Stimulated activated CD4-positive, alpha-beta T cell treated with anti-CD3 and anti-CD28 coated beads, Interleukin-12 subunit alpha, Interleukin-12 subunit beta, amount 100 ng/mL, for 48 hours (primary cell): ENCODE results near the gene SLCO3A1.

ENCODE experiments used
- DNase-seq, 3 donors: peaks; one replicate each; pipeline ENCODE4 v3.0.0-alpha.2; 2020; ENCODE audit warnings: low read depth in 2 of 3, low spot score in 1 of 3

Gene SLCO3A1

DNA sequence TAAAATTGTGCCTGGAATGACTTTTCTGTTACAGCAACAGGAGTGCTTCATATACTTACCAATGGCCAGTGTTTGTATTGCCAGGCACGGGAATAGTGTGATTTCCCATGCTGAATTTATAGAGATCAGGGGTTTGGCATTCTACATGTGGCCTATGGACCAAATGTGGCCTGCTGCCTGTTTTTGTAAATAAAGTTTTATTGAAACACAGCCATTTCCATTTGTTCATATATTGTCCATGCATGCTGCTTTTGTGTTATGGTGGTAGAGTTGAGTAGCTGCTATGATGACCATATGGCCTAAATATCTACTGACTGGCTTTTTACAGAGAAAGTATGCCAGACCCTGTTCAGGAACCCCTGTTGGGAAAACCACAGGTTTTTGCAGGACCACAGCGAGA, 55.6 kb downstream of the SLCO3A1 start:
- DNase-seq, result no peak

DNA sequence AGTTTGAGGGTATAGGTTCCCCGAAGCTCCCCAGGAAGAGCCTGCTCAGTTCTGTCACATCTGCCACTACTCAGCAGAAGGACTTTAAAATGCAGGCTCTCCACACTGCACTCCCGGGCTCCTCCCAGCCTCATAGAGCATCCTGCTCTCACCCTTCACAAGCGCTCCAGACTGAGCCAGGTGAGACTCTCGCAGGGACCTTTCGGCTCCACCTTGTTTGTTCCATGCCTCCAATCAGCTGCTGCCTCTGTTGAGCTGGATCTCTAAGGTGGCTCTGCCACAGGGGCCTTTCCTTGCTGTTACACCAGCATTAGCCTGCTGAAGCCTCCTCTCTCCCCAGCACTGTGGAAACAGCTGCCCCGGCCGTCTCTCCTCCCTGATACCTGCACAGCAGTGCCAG, 56.1 kb downstream of the SLCO3A1 start:
- no peak for DNase-seq

DNA sequence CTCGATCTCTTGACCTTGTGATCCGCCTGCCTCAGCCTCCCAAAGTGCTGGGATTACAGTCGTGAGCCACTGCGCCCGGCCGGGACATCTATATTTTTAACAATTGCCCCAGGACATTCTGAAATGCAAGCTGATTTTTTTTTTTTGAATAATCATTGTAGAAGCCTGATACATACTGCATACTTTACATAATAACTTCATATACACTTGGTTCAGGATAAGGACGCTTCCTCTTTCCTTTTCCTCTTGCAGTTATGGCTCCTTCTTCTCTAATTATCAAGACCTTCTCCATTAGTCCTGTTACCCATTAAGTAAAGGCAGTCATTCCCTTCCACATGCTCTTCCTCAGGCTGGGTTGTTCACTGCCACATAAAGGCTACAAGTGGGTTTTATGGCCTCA, 58.3 kb downstream of the SLCO3A1 start:
- DNase-seq, result no peak

DNA sequence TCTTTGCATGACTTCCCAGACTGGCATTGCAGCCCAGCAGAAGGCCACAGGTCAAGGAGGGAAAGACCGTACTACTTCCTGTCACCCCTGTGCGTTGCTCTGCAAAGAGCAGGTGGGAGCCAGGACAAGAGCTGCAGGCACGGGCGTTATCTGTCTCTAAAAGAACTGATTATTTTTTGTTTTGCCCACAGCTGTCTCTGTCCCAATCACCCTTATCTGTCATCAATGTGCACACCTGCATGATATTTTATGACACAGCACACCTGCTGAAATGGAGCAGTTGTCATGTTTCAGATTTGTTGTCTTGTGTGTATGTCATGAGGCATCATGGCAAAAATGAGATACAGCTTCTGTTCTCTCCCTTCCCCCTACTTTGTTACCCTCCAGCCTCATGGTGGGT, 58.8 kb downstream of the SLCO3A1 start:
- no peak for DNase-seq

DNA sequence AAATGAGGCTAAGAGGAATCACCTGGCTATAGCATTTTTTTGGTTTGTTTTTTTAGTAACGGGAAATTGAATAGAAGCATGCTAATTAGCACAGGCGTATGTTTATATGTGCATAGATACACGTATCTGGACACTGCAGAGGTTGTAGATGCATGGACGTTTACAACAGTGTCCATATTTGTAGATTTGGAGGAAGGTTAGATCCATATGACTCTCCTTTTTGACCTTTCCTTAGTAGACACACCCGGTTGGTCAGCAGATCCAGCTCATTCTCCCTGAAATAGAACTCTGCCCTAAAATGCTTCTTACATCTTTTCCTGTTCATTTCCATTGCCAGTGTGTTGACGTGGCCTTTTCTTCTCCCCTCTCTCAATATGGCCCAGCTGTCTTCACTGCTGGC, 60.1 kb downstream of the SLCO3A1 start:
- no peak for DNase-seq

DNA sequence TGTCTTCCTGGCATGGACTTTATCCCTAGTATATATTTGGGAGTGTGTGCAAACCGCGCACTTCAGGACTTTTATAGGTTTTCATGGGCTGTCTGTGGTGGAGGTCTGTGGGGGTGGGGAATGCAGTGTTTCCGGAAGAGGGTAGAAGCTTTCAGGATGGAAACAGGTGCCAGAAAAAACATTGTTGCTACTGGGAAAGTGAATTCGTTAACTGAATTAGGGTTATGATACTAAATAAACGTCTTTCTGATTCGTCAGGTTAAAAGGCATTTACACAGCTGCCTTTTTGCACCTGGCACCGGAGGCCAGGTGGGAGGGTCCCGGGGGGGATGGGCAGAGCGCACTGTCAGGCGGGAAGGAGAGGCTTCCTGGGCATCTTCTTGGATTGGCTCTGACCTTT, 62.1 kb downstream of the SLCO3A1 start:
- DNase-seq, result no peak

DNA sequence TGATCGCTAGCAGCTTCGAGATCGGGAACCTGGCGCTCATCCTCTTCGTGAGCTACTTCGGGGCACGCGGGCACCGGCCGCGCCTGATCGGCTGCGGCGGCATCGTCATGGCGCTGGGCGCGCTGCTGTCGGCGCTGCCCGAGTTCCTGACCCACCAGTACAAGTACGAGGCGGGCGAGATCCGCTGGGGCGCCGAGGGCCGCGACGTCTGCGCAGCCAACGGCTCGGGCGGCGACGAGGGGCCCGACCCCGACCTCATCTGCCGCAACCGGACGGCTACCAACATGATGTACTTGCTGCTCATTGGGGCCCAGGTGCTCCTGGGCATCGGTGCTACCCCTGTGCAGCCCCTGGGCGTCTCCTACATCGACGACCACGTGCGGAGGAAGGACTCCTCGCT, 62.5 kb downstream of the SLCO3A1 start:
- DNase-seq, result no peak

DNA sequence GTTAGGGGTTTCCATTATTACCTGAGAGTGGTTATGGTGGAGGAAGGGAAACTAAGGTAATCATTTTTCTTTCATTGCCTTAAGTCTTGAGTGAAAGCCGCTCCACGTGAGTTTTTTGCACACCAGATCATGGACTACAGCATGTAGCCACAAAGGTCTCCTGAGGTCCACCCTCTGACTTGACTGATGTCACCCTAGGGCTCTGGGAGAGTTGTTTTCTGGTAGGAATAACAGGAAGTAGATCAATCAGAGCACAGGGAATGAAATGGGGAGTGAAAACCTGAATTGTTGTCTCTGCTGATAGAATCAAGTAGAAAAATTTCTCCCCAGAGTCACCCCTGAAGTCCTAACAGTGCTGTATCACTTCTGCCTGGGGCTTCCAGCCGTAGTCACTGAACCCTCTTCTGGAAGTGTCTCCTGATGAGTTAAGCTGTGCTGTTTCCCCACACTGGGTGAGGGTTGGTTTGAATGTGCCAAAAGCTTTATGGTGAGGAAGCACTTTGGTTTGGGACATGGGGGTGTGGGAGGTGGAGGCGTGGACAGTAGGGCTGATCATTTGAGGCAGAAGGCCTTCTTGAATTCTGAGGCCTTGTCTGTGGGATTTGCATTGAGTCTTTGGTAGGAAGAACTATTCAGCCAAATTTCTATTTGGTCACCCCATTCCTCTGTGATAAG, 64.3 kb downstream of the SLCO3A1 start:
- DNase-seq, result no peak

DNA sequence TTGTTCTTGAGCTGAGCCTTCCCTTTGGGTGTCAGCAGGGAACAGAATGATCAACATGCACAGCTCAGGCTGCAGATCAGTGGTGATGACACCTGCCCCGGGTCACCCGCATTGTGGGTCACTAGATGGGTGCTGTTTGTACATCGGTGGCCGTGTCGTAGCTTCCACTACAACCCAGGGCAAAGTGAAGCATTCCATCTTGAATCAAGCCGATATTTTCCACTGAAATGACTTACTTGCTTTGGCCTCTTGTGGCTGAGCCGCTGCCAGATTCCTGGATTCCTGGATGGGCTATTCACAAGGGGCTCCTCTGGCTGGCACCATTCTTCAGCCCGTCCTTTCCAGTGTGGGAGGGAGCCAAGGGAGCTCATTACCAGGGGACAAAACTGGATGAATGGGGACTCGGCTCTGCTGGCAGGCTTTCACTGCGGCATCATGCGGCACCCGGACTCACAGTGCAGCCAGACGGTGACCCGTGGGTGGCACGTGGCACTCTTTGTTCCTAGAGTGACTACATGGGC, 65.6 kb downstream of the SLCO3A1 start:
- DNase-seq, result no peak

DNA sequence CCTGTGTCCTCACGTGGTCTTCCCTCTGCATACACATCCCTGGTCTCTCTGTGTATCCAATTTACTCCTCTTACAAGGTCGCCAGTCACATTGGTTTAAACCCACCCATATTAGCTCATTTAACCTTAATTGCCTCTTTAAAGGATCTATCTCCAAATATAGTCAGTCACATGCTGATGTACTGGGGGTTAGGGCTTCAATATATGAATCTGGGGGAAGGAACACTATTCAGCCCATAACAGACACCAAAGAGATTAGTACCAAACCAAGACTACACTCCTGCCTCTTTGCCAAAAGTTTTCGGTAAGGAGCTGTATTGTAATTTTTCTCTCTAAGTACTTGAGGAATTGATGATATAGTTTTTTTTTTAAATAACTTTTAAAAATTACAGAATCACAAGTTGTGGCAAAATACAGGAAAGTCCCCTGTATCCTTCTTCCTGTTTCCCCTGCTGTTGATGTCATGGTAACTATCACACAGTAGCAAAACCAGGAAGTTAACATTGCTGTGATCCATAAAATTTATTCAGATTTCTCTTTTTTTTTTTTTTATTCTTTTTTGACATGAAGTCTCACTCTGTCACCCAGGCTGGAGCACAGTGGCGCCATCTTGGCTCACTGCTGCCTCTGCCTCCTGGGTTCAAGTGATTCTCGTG, 67.8 kb downstream of the SLCO3A1 start:
- DNase-seq, result no peak

DNA sequence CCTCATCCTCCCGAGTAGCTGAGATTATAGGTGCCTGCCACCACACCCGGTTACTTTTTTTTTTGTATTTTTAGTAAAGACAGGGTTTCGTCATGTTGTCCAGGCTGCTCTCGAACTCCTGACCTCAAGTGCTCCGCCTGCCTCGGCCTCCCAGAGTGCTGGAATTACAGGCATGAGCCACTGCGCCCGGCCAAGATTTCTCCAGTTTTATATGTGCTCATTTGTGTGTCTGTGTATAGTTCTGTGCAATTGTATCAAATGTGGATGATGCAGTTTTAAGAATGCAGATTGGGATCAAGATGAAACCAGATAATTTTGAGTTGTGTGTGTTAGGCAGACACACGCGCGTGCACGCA, 68.3 kb downstream of the SLCO3A1 start:
- no peak for DNase-seq

DNA sequence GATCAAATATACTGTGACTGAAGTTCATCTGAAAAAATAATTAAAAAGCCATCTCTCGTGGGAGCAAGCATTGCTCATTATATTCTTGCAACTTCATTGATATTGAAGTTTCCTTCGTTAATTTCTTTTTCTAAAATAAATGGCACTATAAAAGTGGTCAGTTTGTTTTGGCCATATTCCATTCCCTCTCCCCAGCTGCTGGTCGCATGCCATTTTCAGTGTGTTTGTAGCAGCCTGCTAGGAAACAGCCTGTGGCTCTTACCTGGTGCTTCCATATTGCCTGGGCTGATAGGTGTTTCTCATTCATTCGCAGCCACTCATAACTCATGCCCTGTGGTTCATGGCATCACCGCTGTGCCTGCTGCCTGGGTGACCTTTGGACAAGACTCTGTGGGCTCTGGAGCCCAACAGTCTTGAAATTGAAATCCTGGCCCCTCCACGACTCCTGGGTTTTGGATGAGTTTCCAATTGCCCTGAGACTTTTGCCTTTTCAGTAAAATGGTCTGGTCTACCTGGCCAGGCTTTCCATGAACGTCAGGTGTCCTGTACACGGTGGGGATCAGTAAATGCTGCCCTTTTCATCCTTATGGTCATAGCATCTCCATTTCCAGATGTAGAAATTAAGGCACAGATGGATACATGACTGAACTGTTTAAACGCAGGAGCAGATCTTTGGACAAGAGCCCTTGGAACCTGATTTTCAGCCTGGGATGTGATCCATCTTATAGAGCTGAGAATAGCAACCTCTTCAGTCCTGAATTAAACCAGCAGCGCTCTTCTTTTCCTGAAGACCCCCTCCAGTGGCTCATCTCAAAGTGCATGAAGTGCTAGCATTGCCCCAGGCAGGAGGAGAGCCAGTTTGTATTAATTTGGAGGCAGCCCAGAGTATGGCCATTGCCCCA, 69.4 kb downstream of the SLCO3A1 start:
- DNase-seq, result no peak

DNA sequence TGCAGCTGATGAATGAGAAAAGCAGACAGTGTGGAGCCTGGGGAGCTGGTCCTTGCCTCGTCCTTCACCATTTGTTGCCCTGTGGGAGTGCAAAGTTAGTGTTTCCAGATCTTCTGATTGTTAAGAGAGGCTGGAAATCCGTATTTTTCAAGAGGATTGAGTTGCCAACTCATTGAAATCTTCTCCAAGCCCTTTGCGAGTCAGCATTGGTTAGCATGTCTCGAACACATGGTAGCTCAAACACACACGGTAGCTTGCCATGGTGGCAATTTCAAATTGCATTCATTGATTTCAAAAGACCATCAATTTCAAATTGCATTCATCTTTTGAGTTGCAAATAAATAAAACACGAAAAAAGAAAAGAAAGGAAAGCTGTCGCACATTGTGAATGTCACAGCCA, 70.7 kb downstream of the SLCO3A1 start:
- no peak for DNase-seq

DNA sequence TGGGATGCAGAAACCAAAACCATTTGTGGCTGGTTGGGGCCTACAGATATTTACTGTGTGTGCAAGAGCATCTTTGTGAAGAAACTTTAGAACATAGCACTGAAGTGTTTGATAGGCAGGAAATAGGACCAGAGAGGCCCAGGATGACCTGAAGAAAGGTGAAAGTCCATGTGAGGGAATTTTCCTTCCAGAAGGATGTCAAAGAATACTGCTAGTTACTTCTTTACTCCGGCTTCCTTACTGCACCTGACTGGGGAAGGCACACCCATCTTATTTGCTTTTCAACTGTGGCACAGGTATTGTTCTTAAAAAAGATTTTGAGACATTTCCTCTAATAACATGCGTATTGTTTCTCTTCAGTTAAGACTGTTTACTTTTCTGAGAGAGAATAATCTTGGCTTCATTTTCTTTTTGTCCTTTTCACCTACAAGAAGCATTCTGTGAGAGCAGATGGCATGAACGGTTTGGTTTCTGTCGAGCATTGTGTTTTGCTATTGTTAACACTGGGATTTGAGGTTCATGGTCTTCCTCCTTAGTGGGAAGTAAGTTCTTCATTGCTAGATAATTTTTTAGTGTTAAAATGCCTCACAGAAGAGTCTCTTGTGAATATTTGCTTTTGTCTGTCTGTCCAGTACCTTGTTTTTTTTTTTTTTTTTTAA, 71.5 kb downstream of the SLCO3A1 start:
- no peak for DNase-seq

DNA sequence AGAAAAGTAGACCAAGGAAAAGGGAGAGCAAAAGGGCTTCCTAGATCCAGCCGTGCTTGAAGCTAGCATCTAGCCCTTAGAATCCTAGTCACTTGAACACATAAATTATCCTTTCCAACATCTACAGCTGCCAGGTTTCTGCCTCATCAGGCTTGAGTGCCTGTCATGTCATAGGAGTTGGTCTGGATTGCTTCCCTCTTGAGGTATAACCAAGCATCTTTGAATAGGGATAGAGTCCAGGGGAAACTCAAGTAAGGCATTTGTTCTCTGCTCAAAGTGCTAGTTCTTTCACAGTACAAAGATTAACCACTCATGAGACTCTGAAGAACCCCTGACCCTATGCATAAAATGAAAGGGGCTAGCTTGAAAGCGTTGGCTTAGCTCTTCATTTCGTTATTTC, 72.3 kb downstream of the SLCO3A1 start:
- DNase-seq, result no peak

DNA sequence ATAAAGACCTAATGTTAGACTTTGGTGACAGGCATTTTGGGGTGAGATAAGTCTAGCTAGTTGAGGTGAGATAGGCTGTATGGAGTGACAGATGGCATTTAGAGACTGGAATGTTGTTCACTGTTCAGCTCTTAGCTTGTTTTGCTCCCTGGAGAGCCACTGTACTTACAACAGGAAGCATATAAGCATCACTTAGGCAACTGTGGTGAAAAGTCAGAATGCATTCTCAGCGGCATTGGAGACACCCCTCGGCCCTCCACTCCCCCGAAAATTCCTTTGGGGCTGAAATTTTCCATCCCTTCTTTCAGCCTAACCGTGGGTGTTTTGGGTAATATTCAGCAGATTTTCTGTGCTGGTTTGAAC, 73.4 kb downstream of the SLCO3A1 start:
- DNase-seq, result no peak

DNA sequence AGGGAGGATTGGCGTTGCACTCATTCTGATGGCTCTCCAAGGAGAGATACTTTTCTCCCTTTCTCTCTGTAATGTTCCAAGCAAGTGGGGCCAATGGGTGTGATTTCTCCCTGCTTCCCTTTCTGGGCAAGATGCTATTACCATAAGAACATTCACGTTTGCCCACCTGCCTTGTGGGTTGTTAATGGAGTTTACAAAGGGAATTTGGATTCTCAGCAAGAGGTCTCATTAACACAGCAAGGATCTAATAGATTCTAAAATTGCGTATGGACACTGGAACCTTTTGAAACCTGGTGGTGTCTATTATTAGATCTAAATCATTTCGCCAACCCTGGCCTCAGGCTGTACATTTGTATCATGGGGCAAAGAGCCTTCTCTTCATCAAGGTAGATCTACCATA, 74.1 kb downstream of the SLCO3A1 start:
- no peak for DNase-seq

DNA sequence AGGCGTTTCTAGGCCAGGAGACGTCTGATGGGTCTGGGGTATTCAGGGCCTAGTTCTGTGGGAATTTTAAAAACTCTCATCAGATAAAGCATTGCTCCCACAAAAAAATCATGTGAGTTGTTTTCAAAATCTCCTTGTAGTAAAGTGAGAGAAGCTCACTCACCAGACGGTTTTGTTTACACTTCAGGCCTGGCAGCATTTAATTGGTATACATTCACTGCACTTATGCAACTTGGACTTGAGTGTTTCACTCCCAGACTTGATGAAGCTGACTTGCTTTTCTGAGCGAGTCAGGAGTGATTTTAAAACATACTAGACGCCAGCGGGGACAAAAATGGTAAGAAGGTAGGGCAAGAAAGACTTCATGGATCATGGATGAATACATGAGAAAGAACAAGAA, 75.2 kb downstream of the SLCO3A1 start:
- no peak for DNase-seq

DNA sequence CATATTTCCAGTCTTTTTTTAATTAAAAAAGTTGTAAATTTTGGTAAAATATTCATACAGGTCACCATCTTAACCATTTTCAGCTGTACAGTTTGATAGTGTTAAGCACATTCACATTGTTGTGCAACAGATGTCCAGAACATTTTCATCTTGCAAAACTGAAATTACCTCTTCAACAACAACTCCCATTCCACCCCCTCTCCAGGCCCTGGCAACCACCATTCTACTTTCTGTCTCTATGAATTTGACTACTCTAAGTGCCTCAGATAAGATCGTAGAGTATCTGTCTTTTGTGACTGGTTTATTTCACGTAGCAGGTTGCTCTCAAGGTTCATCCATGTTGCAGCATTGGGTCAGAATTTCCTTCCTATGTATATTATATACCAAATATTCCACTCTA, 76.0 kb downstream of the SLCO3A1 start:
- DNase-seq, result no peak

DNA sequence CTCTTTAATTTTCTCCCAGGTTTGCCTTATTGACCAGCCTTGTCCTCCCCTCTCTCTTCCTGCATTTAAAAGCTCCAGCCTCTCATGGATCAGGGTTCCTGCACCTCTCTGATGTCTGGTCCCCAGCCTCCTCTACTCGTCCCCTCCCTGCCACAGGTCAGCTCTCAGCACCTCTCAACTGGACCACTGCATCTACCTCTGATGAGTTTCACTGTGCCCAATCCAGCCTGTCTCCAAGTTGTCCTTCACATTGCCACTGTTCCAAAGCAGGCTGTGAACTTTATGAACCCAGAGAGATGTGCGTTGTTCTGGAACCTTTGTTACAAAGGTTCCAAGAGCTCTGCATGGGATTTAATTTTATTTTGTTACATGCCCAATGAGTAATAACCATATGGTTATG, 76.6 kb downstream of the SLCO3A1 start:
- no peak for DNase-seq

DNA sequence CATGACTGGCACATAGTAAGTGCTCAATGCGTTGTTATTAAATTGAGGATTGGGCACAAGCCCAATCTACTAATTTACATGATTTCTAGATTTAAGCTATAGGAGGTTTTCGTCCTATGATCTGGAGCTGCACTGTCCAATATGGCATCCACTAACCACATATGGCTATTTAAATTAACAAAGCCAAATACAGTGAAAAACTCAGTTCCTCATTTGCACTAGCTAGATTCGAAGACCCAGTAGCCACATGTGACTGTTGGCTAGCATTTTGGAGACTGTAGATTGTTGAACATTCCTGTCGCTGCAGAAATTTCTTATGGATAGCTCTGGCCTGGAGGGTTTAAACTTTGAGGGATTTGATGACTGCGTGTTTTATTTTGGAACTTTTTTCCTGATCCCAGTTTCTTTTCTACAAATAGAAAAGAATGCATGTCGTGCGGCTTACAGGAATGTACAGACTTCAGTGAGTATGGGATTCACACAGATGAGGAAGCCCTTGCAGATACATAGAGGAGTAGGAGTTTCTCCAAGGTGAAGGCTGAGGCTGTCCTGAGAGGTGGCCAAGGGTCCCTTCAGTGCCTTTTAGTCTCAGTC, 82.8 kb downstream of the SLCO3A1 start:
- no peak for DNase-seq
